Panc1 (cell line): ENCODE measurements around the gene PRDX5. TPM values are rescaled to one million over a fixed set of nuclear protein-coding genes. Genes with fewer than 3 reads are reported as not detected.

Source experiments
- ATAC-seq: fragments of 200-7000 bp; cut with Tn5 transposase; 2 replicates; pipeline ENCODE4 v1.9.1; 2020; ENCODE audit warnings: mild to moderate bottlenecking, moderate library complexity
- BruUV-seq: library from RNA; stranded (reverse); fragments of 400-500 nt; replicated peaks from 2 replicates; lab custom pipeline; 2021; lab: Mats Ljungman, UMichigan
- CTCF ChIA-PET: fragments of 300-600 bp; sonication (Branson Sonifier 250); formaldehyde crosslinking; loops from one replicate; lab custom pipeline; 2022; ENCODE audit warnings: antibody characterized with exemption; lab: Charles Lee
- POLR2A ChIA-PET: fragments of 300-600 bp; sonication (Branson Sonifier 250); formaldehyde crosslinking; loops from one replicate; lab custom pipeline; 2022; ENCODE audit warnings: antibody characterized with exemption; lab: Charles Lee
- DNase-seq: peaks from one replicate; pipeline ENCODE4 v3.0.0-alpha.2; 2010; ENCODE audit warnings: low read depth, low spot score
- H3K27ac ChIP-seq: 2 replicates; pipeline ENCODE4 v1.5.1; 2011; ENCODE audit warnings: mild to moderate bottlenecking, low read length, inconsistent platforms
- H3K27me3 ChIP-seq: fragments of 200-500 bp; sonication (Bioruptor generic); 2 replicates; pipeline ENCODE4 v1.6.0; 2014; ENCODE audit warnings: low read length, inconsistent platforms; ENCODE audit not compliant: control insufficient read depth, insufficient read depth
- H3K36me3 ChIP-seq: fragments of 200-500 bp; sonication (Bioruptor generic); 2 replicates; pipeline ENCODE4 v1.5.1; 2014; ENCODE audit warnings: inconsistent platforms, mild to moderate bottlenecking, low read length, moderate library complexity; ENCODE audit not compliant: control insufficient read depth, insufficient read depth
- H3K4me1 ChIP-seq: 2 replicates; pipeline ENCODE4 v1.5.1; 2011; ENCODE audit warnings: inconsistent platforms, mild to moderate bottlenecking, low read length, moderate library complexity; ENCODE audit not compliant: control insufficient read depth, insufficient read depth
- H3K4me3 ChIP-seq, 2 experiments: 2 replicates each; pipeline ENCODE4 v1.5.1; 2011 to 2012; ENCODE audit warnings: low read depth in 2 of 2, low read length in 2 of 2, mild to moderate bottlenecking in 2 of 2, inconsistent platforms in 1 of 2, moderate library complexity in 1 of 2
- H3K9me3 ChIP-seq: fragments of 200-500 bp; sonication (Bioruptor generic); 2 replicates; pipeline ENCODE4 v1.5.1; 2014; ENCODE audit warnings: low read depth, mild to moderate bottlenecking, inconsistent platforms, low read length, moderate library complexity; ENCODE audit not compliant: control insufficient read depth, insufficient read depth
- CTCF ChIP-seq: fragments of 450-650 bp; IDR thresholded peaks from 2 replicates; pipeline ENCODE4 v1.5.1; 2017; ENCODE audit warnings: mild to moderate bottlenecking
- POLR2AphosphoS5 ChIP-seq: IDR thresholded peaks from 2 replicates; pipeline ENCODE4 v1.6.1; 2012; ENCODE audit warnings: mild to moderate bottlenecking, low read depth, low read length, moderate library complexity
- REST ChIP-seq, 2 experiments: IDR thresholded peaks; 2 replicates each; pipeline ENCODE4 v1.6.1; 2011 to 2012; ENCODE audit warnings: low read depth in 2 of 2, control low read depth in 1 of 2, low read length in 1 of 2, mild to moderate bottlenecking in 1 of 2, moderate library complexity in 1 of 2; ENCODE audit not compliant: insufficient read depth in 1 of 2
- SIN3A ChIP-seq: IDR thresholded peaks from 2 replicates; pipeline ENCODE4 v1.6.1; 2012; ENCODE audit warnings: low read depth, mild to moderate bottlenecking, low read length, moderate library complexity, borderline replicate concordance; ENCODE audit not compliant: insufficient read depth
- TCF7L2 ChIP-seq: IDR thresholded peaks from 2 replicates; pipeline ENCODE4 v1.6.1; 2011; ENCODE audit warnings: mild to moderate bottlenecking, low read depth, low read length, inconsistent platforms
- in situ Hi-C: cut with HindIII; loops from 2 replicates; pipeline ENCODE4 v1.10.0; 2016; ENCODE audit warnings: low sequenced_read_pairs, low pct_unique_long_range_greater_than_20kb
- intact Hi-C: fragments of 100-400 bp; cut with micrococcal nuclease; formaldehyde crosslinking; loops from one replicate; pipeline ENCODE4 v1.10.0; 2022; ENCODE audit not compliant: unreplicated experiment
- total RNA-seq: library from RNA; stranded (reverse); gene quantifications from one replicate; pipeline ENCODE4 v1.2.1, GENCODE V29; 2021; ENCODE audit not compliant: unreplicated experiment

PRDX5 gene
- total RNA-seq, 1 experiment from 2014 or later: 492 TPM

GRCh38 chr11:64283092-64283491, 34.8 kb upstream of the PRDX5 start:
- intact Hi-C loops: no loop called here
- ATAC-seq: no peak
- H3K4me3 ChIP-seq: 0 out of 4 replicates have a peak overlapping the region, but pooled peaks of 1 of the 2 experiments have one; percentile 4
- no peaks in the 10 kb centered on the region for H3K27me3 ChIP-seq
- CTCF ChIA-PET: interaction anchor here (1.5 kb wide), 1 partner anchor 18 kb away, joined by 8 read pairs; no protein-coding TSS in a partner anchor
- POLR2A ChIA-PET: interaction anchor here (1.2 kb wide), 1 partner anchor 35 kb away, joined by 4 read pairs; the partner anchor contains the start of gene PRDX5
- no peaks in the 10 kb centered on the region for H3K9me3 ChIP-seq
- no peaks in the 10 kb centered on the region; the same call in 1 of the 2 replicates for H3K36me3 ChIP-seq
- H3K4me1 ChIP-seq: peaks cover 25% of the 10 kb centered on the region
- TF ChIP-seq REST (IDR thresholded peaks at IDR 0.05; ENCODE audit: insufficient read depth in 1 of 2, low read depth in 2 of 2, low read length in 1 of 2) (no peak), CTCF (no peak), SIN3A (no peak)
- no peak for DNase-seq
- peak overlapping the region; percentile 83; the same call in 1 of the 2 replicates for H3K27ac ChIP-seq
- no TSS peak for BruUV-seq
- in situ Hi-C loops: no loop called here

- DNase-seq (no peak), ATAC-seq (peak; percentile 92)
- in situ Hi-C loops: no loop called here
- Histone ChIP-seq H3K9me3 (no peaks in the 10 kb centered on the region), H3K4me3 (peak within 1 kb of the TSS; percentile 57 to 98), H3K4me1 (peaks cover 25% of the 10 kb centered on the region), H3K27ac (peak within 1 kb of the TSS; percentile 83), H3K27me3 (no peaks in the 10 kb centered on the region), H3K36me3 (no peaks in the 10 kb centered on the region; the same call in 1 of the 2 replicates)
- intact Hi-C loops: no loop called here
- TF ChIP-seq TCF7L2: no peak
- TF ChIP-seq CTCF: no peak
- no peak; a peak in 1 of 4 replicates for TF ChIP-seq REST (IDR thresholded peaks at IDR 0.05; ENCODE audit: insufficient read depth in 1 of 2, low read depth in 2 of 2, low read length in 1 of 2)
- 0 out of 2 replicates have a peak, but pooled peaks have one; percentile 64 for TF ChIP-seq SIN3A
- peak; percentile 76 for TF ChIP-seq POLR2AphosphoS5
- TSS peak; percentile 87 for BruUV-seq
- ChIA-PET CTCF (interaction anchor here (0.7 to 1.5 kb wide), 3 partner anchors 17 to 23 kb away, joined by 3 to 8 read pairs (median 3); no protein-coding TSS in a partner anchor), POLR2A (interaction anchor here (0.5 to 1.5 kb wide), 6 partner anchors 8 to 33 kb away, joined by 3 to 10 read pairs (median 4); partner anchors contain the start of genes ESRRA, PRDX5 and TRMT112)
Measured at GRCh38 chr11:64284048-64284961, 33.6 kb upstream of the PRDX5 start, which contains the start of gene BAD. BAD (minus strand) TSS chr11:64284665; CDS start chr11:64284368, 297 bp downstream.
